Ishikawa (cell line): Measurements from ENCODE around the gene ATOH1.

ENCODE experiments used
- EGR1 ChIP-seq: IDR thresholded peaks from 2 replicates; pipeline ENCODE4 v1.6.1; 2012
- TF ChIP-seq, protein P1 (sequence below): IDR thresholded peaks from 2 replicates; pipeline ENCODE4 v1.6.1; 2012

DNA sequence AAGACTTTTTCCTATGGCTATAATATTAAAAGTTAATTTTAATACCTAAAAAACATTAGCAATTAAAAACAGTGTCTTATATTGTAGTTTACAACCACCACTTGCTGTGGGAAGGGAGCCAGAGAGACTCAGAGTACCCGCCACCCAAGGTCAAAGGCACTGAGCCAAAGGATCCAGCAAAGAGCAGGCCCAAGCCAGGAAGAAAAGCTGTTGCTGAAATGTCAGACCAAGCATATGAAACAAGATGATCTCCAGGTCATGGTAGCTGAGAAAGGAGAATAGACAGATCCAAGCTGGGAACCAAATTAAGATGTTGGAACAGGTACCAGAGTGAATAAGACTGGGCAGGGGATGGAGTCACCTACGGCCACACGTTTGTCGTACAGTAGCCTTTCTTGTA is 18.8 kb upstream of the ATOH1 start:
- TF ChIP-seq, protein P1, sequence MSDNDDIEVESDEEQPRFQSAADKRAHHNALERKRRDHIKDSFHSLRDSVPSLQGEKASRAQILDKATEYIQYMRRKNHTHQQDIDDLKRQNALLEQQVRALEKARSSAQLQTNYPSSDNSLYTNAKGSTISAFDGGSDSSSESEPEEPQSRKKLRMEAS, result no peak
- TF ChIP-seq EGR1, result no peak
